SK-N-DZ (cell line): Measurements from ENCODE around the gene PRUNE1.

Experiments used
- DNase-seq: peaks from one replicate; pipeline ENCODE4 v3.0.0-alpha.2; 2015; ENCODE audit warnings: low spot score

PRUNE1 gene

GRCh38 chr1:150976879-150977694 lies 31.2 kb upstream of the PRUNE1 start:
- DNase-seq, result no peak

- DNase-seq, result peak; percentile 92
Measured at GRCh38 chr1:150979092-150980056, 28.9 kb upstream of the PRUNE1 start.

GRCh38 chr1:150981177-150981804 lies 27.0 kb upstream of the PRUNE1 start:
- peak; percentile 77 for DNase-seq

DNA sequence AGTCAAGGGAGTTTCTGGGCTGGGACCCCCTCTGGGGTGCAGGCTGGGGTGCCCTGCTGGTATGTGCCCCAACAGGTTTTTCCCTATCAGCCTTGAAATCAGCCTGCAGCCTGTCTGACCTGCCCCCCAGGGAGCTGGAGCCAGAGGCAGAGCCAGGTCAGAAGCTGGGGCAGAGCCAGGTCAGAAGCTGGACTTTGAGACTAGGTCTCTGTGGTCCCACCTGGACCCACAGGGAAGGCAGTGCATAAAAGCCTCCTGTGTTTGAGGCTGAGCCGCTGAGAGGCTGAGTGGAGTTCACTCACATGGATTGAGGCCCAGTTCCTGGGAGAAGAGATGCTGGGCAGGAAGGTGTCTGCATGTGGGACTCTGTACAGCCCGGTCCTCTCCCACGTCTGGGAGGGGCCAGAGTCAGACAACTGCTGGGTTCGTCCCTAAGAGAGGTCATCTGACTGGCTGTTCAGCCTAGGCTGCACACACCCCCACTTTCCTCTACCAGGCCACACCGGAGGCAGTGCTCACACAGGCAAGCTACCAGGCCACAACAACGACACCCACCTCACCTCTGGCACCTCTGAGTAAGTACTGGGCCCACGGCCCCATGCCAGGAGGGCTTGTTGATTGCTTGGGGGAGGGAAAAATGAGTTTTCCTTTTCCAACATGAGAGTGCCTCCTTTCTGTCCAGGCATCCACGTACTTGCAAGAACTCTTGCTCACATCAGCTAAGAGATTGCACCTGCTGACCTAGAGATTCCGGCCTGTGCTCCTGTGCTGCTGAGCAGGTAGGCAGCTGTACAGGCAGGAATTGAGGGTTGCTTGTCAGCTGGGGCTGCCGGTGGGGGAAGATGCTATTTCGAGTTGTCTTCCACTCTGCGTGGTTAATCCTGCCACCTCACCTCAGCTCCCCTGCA lies 26.2 kb upstream of the PRUNE1 start, which contains the start of gene ANXA9:
ANXA9 (plus strand) TSS at position 488 of the 908 bp plus-strand sequence. CDS start 814 bp downstream, outside the sequence.
- peak; percentile 61 for DNase-seq

DNA sequence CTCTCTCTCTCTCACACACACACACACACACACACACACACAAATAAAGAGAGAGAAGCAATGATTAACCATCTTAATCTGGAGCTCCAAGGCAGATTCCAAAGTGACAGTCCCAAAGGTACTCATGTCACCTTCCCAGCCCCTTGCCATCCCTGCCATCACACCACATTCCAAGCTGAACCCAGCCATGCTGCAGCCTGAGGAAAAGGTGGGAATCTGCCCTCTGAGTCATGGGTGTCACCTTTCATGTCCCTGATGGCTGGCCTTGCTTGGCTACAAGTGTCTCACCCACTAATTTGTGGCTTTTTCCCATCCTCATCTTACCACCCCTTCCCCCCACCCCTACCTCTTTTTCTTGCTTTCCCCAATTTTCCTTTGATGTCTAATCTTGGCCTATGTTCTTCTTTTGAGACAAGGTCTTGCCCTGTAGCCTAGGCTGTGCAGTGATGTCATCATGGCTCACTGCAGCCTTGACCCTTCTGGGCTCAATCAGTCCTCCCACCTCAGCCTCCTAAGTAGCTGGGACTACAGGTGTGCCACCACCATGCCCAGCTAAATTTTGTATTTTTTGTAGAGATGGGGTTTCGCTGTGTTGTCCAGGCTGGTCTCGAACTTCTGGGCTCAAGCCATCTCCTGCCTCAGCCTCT lies 22.9 kb upstream of the PRUNE1 start:
- no peak for DNase-seq

DNA sequence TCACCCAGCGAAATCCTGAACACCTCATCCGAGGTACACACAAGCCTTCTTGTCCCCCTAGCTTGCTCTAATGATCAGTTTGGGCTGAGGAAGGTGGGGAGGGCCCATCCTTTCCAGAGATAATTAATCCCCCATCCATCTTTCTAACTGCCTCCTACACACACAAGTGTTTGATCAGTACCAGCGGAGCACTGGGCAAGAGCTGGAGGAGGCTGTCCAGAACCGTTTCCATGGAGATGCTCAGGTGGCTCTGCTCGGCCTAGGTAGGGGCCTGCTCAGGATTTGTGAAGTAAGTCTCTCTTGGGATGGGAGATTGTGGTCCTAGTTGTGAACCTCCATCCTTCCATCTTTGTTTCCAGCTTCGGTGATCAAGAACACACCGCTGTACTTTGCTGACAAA lies 20.3 kb upstream of the PRUNE1 start:
- DNase-seq, result no peak

GRCh38 chr1:150992626-150993025 lies 15.6 kb upstream of the PRUNE1 start:
- DNase-seq, result no peak

GRCh38 chr1:150994248-150994647 lies 14.0 kb upstream of the PRUNE1 start:
- no peak for DNase-seq

- DNase-seq, result no peak
Measured at GRCh38 chr1:150995460-150995859, 12.8 kb upstream of the PRUNE1 start.

DNA sequence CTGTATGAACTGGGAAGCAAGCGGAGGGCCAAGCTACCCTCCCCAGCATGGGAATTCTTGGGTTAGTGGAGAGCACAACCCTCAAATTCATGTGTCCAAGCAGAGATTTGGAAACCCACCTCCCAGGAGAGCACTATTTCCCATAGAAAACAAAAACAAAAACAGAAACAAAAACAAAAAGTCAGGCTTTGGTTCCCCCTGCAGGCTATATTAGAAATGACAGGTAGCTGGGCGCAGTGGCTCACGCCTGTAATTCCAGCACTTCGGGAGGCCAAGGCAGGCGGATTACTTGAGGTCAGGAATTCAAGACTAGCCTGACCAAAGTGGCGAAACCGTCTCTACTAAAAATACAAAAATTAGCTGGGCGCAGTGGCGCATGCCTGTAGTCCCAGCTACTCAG lies 12.4 kb upstream of the PRUNE1 start:
- no peak for DNase-seq

DNA sequence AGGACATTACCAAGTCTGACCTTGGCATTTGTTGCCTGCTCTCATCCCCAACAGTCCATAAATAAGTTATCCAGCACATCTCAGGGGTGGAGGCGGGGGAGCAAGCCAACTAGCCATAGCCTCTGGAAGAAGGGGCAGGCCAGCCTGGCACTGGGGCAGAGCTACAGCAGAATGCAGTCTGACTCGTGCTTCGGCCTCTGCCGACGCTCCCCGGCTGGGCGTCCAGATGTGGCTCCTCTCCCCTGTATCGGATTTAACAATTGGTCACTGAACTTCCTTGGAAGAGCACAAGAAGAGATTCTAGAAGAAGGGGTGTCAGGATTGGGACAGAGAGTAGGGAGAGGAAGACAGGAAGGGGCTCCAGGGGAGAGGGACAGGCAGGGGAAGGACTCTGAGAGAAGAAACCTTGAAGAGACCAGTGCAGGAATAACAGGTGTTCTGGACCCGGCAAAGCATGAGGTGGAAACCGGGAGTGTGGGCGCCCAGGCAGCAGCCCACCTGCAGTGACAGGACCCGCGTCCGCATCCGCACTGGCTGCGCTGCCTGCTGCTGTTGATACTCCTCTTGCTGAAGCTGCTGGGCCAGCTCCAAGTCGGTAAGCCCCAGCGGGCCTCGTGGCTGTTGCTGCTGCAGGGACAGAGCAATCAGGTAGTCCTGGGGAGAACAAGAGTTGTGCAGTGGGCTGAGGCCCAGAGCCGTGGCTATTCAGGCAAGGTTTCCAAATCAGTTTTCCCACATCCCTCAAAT lies 10.9 kb upstream of the PRUNE1 start:
- no peak for DNase-seq

DNA sequence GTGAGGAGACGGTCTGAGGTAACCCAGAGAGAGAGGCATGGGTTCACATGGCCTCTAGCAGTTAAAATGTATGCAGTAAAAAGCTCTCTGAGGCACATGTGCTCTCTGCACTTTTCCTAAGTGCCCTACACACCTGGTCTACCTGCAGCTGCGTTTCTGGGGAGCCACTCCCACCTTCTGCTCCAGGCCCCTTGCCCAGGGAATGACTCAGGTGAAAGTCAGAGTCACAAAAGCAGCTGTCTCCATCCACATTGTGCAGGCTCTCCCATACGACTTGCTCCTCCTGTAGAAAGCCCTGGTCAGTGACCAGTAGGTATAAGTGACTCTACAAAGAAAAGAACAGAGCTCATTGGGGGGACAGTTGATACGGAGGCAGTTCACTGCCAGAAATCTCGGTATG lies 10.3 kb upstream of the PRUNE1 start:
- DNase-seq, result no peak

DNA sequence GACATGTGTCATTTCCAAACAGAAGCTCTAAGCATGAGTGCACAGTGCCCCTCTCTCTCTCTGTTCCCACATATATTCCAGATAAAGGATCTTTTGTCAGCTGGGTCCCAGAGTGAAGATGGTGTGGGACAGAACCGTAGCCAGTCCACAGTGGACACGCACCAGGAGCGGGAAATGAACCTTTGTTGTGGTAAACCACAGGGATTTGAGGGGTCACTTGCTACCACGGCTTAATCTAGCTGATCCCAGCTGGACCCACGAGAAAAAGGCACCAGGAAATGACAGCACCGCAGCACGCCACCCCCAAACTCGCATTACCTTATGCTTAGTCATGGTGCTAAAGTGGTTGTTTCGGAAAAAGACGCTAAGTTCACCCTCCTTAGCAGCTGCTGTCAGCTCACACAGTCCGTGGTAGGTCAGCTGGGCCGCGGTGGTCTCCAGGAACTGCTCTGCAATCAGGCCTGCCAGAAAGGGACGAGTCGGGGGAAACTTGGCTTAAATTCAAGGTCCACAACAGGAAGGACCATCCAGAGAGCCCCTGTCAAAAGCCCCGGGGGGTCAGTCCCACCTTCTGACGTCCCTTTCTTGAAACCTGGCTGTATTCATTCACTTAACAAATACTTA lies 9.1 kb upstream of the PRUNE1 start:
- no peak for DNase-seq

- no peak for DNase-seq
Measured at GRCh38 chr1:150999926-151000325, 8.3 kb upstream of the PRUNE1 start.

- no peak for DNase-seq
Measured at GRCh38 chr1:151000408-151000807, 7.8 kb upstream of the PRUNE1 start.

- no peak for DNase-seq
Measured at GRCh38 chr1:151001602-151002001, 6.6 kb upstream of the PRUNE1 start.

- no peak for DNase-seq
Measured at GRCh38 chr1:151002051-151002450, 6.2 kb upstream of the PRUNE1 start.

DNA sequence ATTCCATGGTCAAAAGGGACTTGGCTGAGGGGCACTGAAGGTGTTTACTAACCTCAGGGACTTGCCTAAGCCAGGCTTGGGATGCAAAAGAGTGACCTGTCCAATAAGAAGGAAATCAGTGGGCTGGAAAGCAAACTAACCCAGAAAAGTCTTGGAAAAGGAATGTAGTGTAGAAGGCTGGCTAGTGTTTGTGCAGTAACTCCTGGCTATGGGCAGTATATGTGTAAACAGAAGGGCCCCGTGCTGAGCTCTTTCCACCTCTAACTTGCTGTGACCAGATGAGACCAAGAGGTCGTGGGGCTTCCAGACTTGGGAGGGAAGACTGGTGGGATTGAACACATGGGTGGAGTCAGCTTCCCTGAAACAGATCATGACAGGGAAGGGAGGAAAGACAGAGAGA lies 5.6 kb upstream of the PRUNE1 start:
- no peak for DNase-seq

DNA sequence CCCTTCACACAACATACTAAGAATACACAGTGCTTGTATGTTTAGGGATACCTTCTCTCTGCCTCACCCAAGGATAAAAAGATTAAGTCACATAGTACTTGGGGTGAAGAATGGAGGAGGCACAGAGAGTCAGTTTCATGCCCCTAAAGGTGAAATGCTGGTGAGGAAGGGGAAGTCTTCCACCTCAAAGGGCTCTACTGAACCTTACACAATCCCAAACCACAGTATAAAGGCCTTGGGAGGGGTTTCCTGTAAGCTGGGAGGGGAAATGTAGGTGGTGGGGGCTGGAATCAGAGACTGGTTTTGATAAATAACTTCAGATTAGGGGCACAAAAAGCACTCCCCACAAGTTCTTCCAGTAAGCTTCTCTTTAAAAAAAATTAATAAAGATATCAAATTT lies 5.1 kb upstream of the PRUNE1 start:
- DNase-seq, result no peak
